Stimulated activated CD4-positive, alpha-beta T cell treated with anti-CD3 and anti-CD28 coated beads, Interleukin-2, amount 100 ng/mL, for 4 hours (primary cell): ENCODE measurements around the gene MKLN1.
"Not testable (repeated sequence)": the region's sequence is repeated elsewhere in the genome, so short reads cannot be mapped to it uniquely, and the experiment has no call there.

Experiments
- DNase-seq: peaks from one replicate; pipeline ENCODE4 v3.0.0-alpha.2; 2020; ENCODE audit warnings: low read depth

Gene MKLN1

DNA sequence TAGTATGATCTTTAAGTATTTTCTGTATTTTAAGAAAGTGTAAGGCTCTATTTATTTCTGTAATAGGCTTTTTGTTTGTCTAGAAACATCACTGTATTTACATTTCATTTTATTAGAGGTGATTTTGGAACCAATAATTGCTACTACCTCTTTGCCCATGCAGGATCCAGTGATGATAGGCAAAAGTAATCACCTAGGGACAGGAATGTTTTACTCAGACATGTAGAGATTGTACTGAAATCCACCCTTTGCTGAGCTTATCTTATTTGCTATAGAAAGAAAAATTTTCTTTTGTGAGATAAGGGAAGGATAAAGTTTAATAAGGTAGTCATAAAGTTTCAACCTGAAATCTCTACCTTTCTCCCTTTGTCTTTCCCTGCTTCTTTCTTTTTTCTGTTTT lies 73.5 kb downstream of the MKLN1 start:
- DNase-seq = no peak

DNA sequence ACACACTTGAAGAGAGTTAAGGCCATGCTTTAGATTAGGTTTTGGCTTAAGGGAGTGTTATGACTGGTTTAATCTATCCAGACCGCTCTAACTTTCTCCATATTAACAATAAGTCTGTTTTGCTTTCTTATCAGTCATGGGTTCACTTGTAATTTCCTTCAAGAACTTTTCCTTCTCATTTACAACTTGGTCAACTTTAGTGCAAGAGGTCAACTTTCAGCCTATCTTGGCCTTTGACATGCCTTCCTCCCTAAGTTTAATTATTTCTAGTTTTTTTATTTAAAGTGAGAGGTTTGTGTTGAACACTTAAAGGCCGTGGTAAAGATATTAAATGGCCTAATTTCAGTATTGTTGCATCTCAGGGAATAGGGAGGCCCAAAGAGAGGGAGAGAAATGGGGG lies 75.6 kb downstream of the MKLN1 start:
- DNase-seq = no peak

DNA sequence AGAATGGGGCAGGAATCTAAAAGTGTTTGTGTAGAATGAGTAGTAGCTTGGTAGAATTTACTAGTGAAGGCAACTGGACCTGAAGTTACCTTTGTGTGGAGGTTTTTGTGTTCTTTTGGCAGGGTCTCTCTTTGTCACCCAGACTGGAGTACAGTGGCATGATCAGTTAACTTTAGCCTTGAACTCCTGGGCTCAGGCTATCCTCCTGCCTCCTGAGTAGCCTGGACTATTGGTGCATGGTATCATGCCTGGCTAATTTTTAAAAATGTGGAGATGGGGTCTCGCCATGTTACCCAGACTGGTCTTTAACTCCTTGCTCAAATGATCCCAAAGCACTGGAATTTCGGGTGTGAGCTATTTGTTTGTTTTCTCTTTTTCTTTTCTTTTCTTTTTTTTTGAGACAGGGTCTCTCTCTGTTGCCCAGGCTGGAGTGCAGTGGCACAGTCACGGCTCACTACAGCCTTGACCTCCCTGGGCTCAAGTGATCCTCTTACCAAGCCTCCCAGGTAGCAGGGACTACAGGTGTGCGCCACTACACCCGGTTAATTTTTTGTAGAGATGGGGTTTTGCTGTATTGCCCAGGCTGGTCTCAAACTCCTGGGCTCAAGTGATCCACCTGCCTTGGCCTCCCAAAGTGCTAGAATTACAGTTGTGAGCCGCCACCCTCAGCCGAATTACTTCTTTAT lies 76.7 kb downstream of the MKLN1 start:
- no peak for DNase-seq

- no peak for DNase-seq
Measured at GRCh38 chr7:131409129-131409766, 81.6 kb downstream of the MKLN1 start.

- no peak for DNase-seq
Measured at GRCh38 chr7:131412031-131412430, 84.4 kb downstream of the MKLN1 start.

- no peak for DNase-seq
Measured at GRCh38 chr7:131413711-131414110, 86.0 kb downstream of the MKLN1 start.

GRCh38 chr7:131424219-131424822 lies 96.6 kb downstream of the MKLN1 start:
- peak; percentile 6 for DNase-seq

DNA sequence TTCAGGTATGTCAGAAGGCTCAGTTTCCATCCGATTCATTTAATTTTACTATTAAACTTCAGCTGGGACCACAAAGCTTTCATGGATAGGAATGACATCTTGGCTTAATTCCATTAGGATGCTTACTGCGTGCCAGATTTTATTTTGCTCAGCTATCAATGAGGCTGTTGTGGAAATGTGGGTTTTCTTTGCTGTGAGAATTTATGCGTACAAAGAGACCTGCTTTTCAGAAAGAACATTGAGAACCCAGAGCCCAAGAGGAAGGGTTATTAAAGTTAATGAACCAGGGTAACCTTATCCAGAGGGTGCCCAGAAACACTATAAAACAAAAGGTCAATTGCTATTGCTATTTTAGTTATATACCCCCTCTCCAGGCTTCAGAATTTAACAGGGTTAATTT lies 98.3 kb downstream of the MKLN1 start:
- DNase-seq = no peak

DNA sequence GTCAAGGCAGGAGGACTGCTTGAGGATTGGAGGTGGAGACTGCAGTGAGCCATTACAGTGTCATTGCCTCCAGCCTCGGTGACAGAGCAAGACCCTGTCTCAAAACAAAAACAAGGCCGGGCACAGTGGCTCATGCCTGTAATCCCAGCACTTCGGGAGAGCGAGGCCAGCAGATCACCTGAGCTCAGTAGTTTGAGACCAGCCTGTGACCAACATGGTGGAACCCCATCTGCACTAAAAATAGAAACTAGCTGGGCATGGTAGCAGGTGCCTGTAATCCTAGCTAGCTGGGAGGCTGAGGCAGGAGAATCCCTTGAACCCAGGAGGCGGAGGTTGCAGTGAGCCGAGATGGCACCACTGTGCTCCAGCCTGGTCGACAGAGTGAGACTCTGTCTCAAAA lies 103.2 kb downstream of the MKLN1 start:
- not testable (repeated sequence) for DNase-seq

DNA sequence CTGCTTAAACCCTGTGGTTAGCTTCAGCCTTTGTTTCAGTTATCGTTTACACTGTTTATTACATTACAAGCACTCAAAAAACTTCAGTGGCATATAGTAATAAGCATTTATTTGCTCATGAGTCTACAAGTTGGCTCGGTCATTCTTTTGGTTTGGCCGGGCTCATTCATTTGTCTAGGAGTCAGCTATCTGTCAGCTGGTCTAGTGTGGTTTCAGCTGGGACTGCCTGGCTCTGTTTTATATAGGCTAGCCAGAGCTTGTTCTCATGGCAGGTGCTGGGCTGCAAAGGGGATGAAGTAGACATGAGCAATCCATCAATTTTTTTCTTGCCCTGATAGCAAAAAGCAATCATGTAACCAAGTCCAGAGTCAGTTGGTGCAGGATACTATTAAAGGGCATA lies 103.6 kb downstream of the MKLN1 start:
- no peak for DNase-seq

GRCh38 chr7:131431756-131432155 lies 104.1 kb downstream of the MKLN1 start:
- DNase-seq = no peak

- DNase-seq = no peak
Measured at GRCh38 chr7:131436384-131436783, 108.7 kb downstream of the MKLN1 start.

DNA sequence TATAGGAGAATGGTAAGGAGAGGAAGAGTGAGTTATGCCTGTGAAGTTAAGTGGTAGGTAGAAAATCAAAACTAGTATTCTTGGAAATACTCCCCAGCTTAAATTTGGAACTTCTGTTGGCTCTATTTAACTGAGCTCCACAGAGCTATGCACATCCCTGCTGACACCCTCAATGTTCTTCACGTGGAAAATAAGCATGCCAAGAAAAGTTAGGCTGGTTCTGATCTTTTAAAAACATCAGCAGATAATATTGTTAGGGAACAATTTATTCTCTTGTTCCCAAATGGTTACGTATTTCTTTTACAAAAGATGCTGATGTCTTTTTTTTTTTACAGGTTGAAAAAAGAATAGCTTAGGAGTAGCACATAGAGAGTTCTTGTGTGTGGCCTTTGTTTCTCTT lies 111.3 kb downstream of the MKLN1 start:
- no peak for DNase-seq

- DNase-seq = no peak
Measured at GRCh38 chr7:131443496-131443895, 115.8 kb downstream of the MKLN1 start.

DNA sequence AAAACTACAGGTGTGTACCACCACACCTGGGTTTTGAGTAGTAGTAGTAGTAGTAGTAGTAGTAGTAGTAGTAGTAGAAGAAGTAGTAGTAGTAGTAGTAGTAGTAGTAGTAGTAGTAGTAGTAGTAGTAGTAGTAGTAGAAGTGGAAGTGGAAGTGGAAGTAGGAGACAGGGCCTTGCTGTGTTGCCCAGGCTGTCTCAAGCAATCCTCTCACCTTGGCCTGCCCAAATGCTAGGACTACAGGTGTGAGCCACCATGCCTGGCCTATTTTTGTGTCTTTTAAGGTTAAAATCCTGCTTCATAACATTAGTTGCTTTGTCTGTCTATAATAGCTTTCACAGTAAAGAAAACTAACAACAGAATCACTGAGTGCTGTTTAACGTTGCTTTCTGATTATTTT lies 117.0 kb downstream of the MKLN1 start:
- DNase-seq = no peak

DNA sequence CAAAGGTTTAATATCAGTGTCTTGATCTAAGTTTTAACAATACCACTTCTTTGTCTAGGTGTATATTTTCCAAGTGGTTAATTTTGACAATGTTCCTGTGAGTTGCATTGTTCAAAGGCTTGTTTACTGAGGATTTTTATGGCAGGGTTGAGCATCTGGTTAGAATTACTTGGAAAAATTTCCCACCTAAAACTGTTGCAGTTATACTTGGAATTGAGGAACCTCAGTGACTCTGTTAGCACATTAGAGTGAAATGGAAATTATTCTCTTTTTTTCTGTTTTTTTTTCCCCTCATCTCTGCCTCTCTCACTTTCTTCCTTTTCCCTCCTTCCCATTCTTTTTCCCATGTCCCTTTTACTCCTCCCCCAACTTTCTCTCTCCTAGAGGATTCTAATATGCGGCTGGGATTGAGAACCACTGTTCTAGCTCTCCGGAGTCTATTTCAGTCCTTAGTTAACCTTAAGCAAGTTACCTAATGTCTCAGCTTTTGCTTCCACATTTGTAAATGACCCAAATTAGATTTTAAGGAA lies 121.8 kb downstream of the MKLN1 start:
- no peak for DNase-seq

- DNase-seq = no peak
Measured at GRCh38 chr7:131454498-131454897, 126.8 kb downstream of the MKLN1 start.

DNA sequence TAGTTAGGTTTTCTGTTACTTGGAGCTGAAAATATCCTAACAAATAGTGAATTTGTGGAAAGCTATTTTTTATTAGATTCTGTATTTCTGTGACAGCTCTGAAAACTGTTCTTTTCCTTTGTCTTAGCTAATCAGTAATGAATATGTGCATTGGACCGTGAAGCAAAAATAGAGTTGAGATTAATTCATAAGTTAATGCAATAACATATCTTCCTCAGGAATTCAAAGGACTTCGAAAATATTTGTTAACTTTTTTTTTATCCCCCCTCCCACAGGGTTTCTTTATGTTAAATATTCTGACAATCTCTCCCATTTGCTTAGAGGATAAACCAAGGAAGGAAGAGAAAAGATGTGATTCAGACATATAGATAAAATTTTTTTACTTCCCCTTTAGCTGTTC lies 127.3 kb downstream of the MKLN1 start:
- DNase-seq = no peak

DNA sequence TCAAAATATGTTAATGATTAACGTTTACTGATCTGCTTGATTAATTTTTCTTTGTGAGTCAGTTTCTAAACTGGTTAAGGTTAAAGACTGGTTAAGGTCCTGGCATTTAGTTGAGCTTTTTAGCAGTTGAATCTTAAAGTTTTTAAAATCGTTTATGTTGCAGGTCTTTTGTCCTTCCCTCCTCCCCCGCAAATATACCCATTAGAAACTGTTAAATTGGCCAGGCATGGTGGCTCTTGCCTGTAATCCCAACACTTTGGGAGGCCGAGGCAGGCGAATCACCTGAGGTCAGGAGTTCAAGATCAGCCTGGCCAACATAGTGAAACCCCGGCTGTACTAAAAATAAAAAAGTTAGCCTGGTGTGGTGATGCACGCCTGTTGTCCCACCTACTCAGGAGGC lies 127.9 kb downstream of the MKLN1 start:
- no peak for DNase-seq

- no peak for DNase-seq
Measured at GRCh38 chr7:131456338-131456737, 128.7 kb downstream of the MKLN1 start.

GRCh38 chr7:131459256-131459655 lies 131.6 kb downstream of the MKLN1 start:
- DNase-seq = no peak

DNA sequence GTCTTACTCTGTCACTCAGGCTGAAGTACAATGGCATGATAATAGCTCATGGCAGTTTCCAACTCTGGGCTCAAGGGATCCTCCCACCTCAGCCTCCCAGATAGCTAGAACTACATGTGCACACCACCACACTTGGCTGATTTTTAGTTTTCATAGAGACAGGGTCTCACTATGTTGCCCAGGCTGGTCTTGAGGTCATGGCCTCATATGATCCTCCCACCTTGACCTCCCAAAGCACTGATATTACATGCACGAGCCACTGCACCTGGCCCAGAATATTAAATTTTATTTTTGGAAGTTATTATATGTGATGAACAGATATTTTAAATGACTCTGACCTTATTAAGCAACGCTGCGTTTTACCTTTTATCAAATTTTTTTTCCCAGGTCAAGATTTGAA lies 134.4 kb downstream of the MKLN1 start:
- no peak for DNase-seq

GRCh38 chr7:131462715-131463114 lies 135.0 kb downstream of the MKLN1 start:
- DNase-seq = not testable (repeated sequence)
